GM21367 (cell line): ENCODE data around the gene APOBEC3C.
"Not testable (repeated sequence)": the region's sequence is repeated elsewhere in the genome, so short reads cannot be mapped to it uniquely, and the experiment has no call there.

Experiments
- ATAC-seq: cut with Tn5 transposase; IDR thresholded peaks from one replicate; pipeline ENCODE4 v1.9.1; 2021; ENCODE audit not compliant: unreplicated experiment

APOBEC3C gene

GRCh38 chr22:39020021-39020651 is 6.1 kb downstream of the APOBEC3C start:
- ATAC-seq: not testable (repeated sequence)

DNA sequence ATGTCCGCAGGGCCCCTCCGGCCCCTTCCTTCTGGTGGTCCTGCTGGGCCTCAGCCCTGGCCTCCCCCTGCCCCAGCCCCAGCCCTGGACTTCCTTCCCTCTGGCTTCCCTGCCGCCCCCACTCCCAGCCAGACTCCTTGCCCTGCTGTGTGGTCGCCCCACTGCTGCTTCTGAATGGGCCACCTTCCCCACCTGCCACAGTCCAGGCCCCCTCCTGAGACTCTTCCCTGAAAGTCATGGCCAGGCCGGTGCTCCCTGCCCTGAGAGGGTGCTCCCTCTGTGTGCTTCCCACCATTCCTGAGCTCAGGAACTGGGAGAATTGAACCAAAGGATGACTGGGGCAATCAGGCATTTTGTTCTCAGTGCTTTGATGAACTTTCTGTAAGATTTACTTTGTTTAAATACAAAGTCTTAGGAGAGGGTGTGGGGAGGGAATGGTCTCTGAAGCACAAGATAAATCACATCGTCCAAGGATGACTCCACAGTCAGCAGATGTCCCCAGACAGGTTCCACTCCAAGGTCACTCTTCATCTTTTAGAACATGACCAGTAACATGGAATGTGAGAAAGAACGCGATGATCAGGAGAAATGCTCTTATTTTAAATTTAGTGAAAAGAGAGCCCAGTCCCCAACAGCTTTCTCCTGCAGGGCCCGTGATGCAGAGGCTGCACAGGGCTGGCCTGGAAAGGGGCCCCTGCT is 7.6 kb downstream of the APOBEC3C start:
- no peak for ATAC-seq

DNA sequence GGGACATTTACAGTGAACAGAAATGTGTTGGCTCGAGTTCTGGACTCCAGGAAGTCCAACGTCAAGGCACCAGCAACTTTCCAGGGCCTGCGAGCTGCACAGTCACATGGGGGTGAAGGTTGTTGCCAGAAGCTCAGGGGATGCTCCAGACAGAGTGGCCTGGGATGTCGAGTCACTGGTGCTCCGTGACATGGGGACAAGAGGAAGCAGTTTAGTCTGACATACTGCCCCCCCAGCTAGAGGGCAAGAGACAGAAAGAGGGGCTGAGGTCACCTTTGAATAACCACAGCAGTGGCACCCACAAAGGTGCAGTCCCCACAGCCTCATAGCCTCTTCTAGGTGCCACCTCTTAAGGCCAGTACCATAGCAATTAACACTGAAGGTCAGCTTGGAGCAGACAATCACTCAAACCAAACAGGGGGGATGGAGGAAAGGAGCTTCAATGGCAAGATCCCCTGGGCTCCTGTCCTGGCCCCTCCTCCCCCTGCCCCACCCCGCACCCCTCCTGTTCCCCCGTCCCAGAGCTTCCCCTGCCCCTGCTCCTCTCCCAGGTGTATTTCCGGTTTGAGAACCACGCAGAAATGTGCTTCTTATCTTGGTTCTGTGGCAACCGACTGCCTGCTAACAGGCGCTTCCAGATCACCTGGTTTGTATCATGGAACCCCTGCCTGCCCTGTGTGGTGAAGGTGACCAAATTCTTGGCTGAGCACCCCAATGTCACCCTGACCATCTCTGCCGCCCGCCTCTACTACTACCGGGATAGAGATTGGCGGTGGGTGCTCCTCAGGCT is 10.7 kb downstream of the APOBEC3C start:
- no peak for ATAC-seq

GRCh38 chr22:39026509-39027150 is 12.6 kb downstream of the APOBEC3C start:
- ATAC-seq: no peak

- no peak for ATAC-seq
Measured at GRCh38 chr22:39027717-39028116, 13.7 kb downstream of the APOBEC3C start.

GRCh38 chr22:39028281-39028680 is 14.2 kb downstream of the APOBEC3C start:
- ATAC-seq: no peak

GRCh38 chr22:39029227-39029626 is 15.2 kb downstream of the APOBEC3C start:
- ATAC-seq: no peak

DNA sequence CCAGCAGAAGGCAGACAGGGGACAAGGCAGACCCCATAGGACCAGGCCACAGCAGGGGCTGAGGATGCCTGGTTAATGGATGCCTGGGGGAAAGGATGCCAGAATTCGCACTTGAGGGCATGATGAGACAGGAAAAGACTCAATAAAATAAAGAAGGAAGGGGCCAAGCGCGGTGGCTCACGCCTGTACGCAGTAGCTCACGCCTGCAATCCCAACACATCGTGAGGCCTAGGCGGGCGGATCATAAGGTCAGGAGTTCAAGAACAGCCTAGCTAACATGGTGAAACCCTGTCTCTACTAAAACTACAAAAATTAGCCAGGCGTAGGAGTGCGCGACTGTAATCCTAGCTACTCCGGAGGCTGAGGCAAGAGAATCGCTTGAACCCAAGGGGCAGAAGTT is 16.6 kb downstream of the APOBEC3C start:
- ATAC-seq: no peak

- ATAC-seq: not testable (repeated sequence)
Measured at GRCh38 chr22:39031434-39032295, 17.6 kb downstream of the APOBEC3C start.

GRCh38 chr22:39037071-39037470 is 23.0 kb downstream of the APOBEC3C start:
- ATAC-seq: not testable (repeated sequence)

DNA sequence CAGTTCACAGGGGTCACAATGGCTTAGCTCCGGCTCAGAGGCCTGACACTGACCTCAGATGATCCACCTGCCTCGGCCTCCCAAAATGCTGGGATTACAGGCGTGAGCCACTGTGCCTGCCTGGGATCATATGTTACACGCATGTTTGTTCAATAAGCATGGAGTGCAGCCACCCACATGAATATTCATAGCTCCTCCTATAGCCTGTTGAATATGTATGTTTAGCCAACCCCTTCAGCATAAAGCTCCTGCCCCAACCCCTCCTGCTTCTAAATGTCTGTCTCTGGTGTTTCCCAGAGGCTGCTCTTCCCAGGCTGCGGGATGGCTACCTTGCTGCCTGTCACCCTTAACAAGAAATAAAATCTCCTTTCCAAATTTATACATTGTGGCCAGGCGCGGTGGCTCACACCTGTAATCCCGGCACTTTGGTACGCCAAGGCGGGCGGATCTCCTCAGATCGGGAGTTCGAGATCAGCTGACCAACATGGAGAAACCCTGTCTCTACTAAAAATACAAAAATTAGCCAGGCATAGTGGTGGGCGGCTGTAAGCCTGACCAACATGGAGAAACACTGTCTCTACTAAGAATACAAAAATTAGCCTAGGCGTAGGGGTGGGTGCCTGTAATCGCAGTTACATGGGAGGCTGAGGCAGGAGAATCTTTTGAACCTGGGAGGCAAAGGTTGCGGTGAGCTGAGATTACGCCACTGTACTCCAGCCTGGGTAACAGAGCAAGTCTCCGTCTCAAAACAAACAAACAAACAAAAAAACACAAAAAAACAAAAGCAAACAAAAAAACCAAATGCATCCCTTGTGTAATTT is 25.5 kb downstream of the APOBEC3C start:
- no peak for ATAC-seq

GRCh38 chr22:39040155-39040537 is 26.1 kb downstream of the APOBEC3C start:
- not testable (repeated sequence) for ATAC-seq

DNA sequence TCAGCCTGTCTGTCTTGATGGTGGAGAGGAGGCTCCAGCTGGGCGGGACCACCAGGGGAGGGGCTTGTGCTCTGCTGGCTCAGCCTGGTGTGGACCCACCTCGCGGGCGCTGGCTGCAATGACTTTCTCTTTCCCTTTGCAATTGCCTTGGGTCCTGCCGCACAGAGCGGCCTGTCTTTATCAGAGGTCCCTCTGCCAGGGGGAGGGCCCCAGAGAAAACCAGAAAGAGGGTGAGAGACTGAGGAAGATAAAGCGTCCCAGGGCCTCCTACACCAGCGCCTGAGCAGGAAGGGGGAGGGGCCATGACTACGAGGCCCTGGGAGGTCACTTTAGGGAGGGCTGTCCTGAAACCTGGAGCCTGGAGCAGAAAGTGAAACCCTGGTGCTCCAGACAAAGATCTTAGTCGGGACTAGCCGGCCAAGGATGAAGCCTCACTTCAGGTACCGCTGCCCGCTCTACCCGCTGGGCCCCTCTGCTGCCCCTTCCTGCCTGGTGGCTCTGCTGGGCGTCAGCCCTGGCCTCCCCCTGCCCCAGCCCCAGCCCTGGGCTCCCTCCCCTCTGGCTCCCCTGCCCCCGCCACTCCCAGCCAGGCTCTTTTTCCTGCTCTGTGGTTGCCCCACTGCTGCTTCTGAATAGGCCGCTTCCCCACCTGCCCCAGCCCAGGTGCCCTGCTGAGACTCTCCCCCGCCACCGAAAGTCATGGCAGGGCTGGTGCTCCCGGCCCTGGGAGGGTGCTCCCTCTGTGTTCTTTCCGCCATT is 26.7 kb downstream of the APOBEC3C start, which contains the start of gene APOBEC3F:
Gene APOBEC3F (plus strand): TSS at position 327 of the 759 bp plus-strand sequence. CDS start 97 bp downstream, at position 424.
- peak; percentile 74 for ATAC-seq

DNA sequence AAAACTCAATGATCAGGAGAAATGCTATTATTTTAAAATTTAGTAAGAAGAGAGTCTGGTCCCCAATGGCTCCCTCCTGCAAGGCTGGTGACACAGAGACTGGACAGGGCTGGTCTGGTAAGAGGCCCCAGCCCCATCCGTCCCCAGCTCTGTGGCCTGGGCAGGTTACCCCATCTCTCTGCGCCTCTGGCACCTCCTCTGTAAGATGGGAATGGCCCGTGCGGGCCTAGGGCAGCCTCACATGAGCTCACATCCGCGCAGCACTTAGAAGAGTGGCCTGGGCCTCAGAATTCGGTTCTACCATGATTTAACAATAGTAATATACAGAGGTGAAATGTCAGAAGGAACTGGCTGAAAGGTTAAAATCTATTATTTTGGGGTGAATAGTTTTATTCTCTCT is 27.9 kb downstream of the APOBEC3C start:
- no peak for ATAC-seq

GRCh38 chr22:39043063-39043462 is 29.0 kb downstream of the APOBEC3C start:
- ATAC-seq: not testable (repeated sequence)

DNA sequence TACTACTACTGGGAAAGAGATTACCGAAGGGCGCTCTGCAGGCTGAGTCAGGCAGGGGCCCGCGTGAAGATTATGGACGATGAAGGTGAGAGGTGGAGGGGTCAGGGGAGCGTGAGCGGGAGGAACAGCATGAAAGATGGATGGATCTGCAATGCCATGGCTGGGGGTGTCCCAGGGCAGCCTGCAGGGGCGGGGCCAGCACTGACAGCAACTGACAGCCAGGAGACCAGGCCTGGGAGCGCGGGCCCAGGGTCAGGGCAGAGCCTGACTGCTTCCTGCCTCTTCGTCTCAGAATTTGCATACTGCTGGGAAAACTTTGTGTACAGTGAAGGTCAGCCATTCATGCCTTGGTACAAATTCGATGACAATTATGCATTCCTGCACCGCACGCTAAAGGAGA is 31.1 kb downstream of the APOBEC3C start:
- ATAC-seq: not testable (repeated sequence)

GRCh38 chr22:39049486-39049885 is 35.4 kb downstream of the APOBEC3C start:
- ATAC-seq: not testable (repeated sequence)

GRCh38 chr22:39051844-39052495 is 37.9 kb downstream of the APOBEC3C start:
- ATAC-seq: not testable (repeated sequence)
